HTR-8/SVneo (cell line): ENCODE measurements around the gene ARAP2.

Experiments used
- DNase-seq: peaks from one replicate; pipeline ENCODE4 v3.0.0; 2011; ENCODE audit warnings: low spot score, mixed read lengths; ENCODE audit not compliant: insufficient read length
- FAIRE-seq: peaks from 2 replicates; lab custom pipeline; 2011; peaks lifted over from hg19 to GRCh38; lab: Jason Lieb, UNC

Gene ARAP2

DNA sequence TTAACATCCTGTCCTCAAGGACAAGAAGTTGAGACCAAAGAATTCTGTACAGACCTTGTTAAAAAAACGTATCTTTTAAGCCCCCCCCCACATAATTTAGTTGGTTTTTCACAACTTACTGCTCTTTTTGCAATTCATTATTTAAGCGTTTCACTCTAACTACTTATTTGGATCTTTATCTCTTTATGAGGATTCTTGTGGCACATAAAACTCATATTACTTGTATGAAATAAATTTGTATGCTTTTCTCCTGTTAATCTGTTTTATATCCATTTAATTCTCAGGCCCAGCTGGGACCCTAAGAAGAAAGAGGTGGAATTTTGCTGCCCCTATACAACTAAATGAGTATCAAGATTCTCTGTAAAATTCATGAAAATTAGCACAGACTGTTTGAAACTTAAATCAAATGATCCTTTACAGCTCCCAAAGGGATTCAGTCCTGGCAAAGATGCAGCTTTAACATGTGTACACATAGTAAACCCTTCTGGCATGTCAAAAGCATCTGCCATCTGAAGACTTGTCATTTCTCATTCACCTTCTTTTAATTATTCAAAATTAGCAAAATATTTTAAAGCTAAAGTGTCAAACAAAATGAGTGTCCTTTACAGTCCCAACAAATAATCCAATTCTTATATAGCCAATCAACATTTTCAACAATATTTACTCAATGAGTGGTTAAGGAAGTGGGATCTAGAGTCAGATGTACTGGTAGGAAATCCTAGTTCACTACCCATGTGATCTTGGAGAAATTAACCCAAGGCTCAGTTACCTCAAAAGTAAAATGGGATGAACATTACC, 17.7 kb downstream of the ARAP2 start:
- no peak for DNase-seq

DNA sequence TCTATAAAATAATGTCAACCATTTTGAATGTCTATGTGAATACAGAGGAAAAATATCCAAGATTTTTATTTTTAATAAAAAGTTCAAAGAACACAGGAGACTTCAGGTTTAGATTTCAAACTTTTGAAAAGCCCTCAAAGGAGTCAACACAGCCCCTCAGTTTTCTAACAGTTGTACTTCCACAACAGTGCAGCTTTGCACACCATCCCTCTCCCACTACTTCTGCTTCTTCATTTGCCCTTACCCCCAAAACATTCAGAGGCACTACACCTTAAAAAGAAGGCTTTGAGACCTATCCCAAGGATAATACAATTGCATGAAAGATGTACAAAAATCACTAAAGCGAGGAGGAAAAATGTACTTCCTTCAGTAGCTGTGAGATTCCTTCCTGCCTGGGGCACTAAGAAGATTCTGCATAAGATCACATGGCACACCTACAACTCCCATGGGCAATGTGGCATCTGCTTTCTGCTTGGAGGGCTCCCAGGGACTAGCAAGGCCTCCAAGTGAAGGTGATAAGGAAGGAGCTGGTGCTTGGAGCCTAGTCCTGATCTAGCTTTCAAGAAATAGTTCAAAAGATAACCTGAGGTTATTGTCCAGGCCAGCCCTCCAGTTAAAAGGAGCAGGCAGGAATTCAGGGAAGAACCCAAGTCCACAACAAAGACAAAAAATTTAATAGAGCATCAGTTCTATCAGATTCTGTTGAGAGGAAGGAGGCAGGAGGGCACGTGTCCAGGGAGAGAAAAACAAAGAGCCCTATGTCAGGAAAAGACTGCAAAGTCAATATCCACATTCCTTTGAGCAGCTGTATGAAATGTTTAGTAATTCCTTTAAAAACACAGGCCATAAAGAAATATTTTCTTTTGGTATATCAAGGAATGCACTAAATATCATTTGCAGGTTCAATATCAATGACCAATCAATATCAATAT, 19.1 kb downstream of the ARAP2 start:
- FAIRE-seq (no peak), DNase-seq (no peak)

More for the DNA sequence above, 17.7 kb downstream of the ARAP2 start:
- FAIRE-seq: no peak

DNA sequence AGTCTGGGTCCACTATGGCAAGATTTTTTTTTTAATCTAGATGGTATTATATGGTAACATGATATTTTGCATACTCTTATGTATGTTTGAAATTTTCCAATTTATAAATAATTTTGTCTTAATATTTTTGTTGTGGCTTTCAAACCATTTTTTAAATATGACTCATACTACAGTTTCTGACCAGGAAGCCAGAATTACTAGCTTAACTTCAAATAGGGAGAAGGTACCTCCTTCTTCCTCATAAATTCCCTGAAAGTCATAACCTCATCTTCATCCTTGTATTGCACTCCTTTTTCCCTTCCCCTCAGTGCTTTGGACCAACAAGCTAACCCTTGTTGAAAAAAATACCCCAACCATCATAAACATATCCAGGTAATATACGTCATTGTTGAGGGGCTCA, 21.6 kb downstream of the ARAP2 start:
- DNase-seq: no peak
- no peak for FAIRE-seq

DNA sequence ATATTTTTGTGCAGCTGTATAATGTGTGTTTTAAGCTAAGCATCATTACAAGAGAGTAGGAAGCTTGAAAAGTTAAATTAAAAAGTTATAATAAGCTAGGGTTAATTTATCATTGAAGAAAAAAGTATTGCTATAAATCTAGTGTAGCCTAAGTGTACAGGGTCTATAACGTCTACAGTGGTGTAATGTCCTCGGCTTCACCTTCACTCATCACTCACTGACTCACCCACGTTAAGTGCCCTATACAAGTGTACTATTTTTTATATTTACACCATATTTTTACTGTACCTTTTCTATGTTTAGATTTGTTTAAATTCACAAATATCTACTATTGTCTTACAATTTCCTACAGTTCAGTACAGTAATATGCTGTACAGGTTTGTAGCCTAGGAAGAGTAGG, 23.5 kb downstream of the ARAP2 start:
- FAIRE-seq (no peak), DNase-seq (no peak)

DNA sequence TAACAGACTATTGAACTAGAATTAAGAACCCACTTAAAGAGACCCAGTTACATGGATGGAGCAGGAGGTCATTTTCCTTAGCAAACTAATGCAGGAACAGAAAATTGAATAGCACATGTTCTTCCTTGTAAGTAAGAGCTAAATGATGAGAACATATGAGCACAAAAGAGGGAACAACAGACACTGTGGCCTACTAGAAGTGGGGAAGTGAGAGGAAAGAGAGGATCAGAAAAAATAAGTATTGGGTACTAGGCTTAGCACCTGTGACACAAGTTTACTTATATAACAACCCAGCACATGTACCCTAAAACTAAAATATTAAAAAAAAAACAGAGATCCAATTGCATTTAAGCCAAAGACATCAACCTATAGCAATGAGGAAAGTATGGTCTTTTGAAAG, 26.2 kb downstream of the ARAP2 start:
- no peak for FAIRE-seq
- no peak for DNase-seq

DNA sequence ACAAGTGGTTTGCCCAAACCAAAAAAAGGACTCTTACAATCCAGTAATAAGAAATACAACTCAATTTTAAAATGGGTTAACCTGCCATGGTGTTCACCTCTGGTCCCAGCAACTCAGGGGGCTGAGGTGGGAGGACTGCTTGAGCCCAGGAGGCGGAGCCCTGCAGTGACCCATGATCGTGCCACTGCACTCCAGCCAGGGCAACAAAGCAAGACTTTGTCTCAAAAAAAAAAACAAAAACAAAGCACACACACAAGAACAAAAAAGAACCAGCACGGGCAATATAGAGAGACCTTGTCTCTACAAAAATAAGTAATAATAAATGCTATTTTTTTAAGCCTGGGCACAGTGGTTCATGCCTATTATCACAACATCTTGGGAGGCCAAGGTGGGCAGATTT, 28.7 kb downstream of the ARAP2 start:
- DNase-seq: no peak
- FAIRE-seq: no peak

DNA sequence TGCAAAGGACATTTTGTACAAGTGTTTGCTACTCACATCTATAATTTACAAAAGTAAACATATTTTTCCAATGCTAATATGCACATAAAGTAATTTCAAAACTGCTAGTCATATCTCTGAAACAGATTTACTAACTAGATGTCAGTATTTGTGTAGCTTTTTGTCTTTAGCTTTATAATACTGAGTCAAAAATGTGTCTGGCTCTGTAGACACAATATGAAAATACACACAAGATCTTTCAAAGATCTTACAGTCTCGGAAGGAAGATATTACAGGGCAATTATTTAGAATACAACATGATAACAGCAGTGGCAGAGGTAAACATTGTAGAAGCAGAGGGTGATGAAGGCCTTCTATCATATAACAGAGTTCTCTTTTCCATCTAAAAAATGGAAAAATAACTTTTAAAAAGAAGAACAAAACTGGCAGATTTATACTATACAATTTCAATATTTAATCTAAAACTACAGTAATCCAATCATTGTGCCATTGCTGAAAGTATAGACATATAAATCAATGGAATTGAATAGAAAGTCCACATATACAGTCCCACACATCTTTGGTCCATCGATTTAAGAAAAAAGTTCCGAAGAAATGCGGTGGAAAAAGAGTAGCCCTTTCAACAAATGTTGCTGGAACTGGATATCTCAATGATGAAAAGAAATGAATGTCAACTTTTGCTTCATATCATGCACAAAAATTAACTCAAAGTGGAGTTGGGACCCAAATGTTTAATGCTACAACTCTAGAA, 29.4 kb downstream of the ARAP2 start:
- DNase-seq (no peak), FAIRE-seq (no peak)

DNA sequence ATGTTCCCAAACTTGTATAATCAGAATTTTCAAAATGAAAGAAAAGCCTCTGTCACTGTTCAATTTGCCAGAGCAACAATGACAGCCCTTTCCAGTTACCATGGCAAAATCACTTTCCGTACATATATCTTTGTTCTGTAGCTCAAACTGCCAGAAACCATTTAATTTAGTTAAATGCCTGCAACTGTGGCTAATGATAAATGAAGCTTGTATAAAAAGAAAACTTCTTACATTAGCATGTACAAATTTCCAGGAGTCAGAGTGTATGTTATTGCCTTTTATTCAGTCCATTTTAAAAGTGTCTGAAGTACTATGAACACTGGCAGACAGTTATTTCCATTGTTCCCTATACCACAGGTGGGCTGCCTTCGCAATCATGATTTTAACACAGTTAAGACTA, 30.3 kb downstream of the ARAP2 start:
- FAIRE-seq (no peak), DNase-seq (no peak)

DNA sequence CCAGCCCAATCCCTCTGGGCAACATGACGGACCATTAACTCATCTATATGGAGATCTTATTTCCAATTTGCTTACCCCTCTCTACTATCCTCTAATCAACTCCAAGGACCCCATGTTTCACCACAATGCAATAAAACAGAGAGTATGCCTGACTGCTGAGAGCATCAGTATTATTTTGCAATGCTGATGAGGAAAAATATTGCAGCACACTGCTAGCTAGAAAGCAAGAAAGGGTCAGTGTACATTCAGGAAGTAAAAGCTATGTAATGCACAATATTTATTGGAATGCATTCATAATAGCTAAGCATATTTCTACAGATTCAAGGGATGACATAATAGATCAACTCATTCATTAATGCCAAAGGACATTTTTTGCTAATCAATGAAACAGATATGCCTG, 33.2 kb downstream of the ARAP2 start:
- DNase-seq (no peak), FAIRE-seq (no peak)

DNA sequence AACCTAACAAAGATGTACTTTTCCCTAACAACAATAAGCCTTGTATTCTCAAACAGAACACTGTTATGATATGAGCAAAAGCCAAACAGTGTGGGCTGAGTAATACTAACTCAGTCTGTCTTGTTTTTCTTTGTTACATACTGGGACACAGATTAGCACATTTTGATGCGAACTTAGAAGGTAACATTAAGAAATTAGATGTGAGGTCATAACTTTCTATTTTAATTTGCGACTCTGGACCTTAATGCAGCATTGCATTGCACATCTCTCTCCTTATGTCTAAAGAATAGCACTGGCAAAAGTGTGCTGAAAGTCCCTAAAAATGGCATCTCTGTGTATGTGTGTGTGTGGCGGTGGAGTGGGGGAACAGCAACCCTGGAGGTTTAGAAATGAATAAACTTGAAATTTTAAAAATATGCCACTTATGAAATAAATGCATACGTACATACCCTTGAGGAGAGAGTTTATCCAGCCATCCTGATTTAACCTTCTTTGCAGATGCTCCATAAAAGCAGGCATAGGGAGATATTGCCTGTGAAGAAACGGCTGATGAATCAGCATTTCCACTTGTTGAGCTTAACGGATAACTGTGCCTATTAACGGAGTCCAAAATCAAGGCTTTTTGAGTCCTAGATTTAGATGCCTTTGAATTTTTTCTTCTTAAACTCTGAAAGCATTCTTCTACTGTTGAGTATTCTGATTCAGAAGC, 34.2 kb downstream of the ARAP2 start:
- DNase-seq (no peak), FAIRE-seq (no peak)

DNA sequence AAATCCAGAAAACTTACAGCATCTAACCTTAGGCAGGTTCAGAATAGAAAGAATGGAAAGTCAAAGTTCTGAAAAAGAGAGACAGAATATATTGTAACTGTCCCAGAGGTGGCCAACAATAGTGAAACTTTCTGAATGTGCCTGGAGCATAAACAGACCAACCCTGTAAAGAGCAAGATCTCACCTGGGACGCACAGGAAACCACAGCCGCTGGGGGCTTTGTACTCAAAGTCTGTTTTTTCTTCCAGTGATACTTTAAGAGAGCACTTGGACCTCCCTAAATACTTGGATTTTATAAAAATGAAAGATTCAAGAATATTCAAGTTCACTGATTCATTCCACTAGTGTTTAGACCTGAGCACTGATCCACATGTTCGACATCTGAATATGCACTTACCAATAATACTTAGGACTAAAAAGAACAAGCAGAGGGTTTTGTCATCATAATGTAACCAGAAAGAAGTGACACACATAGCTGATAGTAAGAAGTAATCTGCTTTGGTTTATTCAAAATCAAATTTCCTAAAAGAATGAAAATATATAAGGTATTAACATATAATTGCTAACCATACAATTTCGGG, 35.3 kb downstream of the ARAP2 start:
- no peak for DNase-seq

DNA sequence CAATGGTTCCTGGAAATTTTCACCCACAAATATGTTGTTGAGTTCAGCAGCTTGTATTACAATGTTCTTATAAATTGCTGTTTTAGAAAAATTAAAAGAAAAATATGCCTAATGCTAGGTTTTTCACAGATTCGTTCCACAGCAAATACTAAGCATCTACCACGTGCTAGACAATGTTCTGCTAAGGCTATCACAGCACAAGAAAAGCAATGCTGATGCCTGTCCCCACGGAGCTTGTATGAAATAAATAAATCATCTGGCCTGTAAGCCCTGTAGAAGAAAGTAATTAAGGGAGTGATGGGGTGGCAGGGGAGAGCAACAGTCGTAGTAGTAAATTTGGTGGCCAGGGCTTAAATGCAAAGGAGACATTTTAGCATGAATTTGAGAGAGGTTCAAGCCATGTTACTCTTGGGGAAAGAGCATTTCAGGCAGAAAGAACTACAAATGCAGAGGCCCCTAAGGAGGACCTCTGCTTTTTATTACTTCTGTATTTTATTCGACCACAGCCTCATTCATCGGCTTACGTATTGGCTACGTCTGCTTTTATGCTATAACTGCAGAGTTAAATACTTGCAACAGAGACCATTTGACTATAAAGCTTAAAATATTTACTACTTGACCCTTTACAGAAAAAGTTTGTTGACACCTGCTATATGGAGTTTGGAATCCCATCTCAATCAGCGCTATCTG, 36.3 kb downstream of the ARAP2 start:
- DNase-seq: no peak
- no peak for FAIRE-seq

More for the DNA sequence above, 35.3 kb downstream of the ARAP2 start:
- FAIRE-seq: no peak

DNA sequence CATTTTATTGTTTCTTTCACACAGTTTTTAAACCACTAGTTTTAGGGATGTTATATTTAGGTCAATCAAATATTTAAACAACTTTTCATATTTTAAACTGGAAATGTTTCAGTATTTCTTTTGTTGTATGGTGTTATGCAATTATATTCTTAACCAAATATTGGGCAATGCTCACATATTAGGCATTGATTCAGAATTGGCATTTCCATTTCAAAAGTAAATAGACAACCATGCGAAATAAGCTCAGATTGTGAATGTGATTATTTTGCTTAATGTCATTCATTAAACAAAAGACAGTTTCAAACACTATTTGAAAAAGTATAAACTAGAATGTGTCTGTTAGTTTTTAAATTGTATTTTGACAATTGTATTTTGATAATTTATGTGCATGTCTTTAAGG, 36.9 kb downstream of the ARAP2 start:
- no peak for DNase-seq
- no peak for FAIRE-seq

DNA sequence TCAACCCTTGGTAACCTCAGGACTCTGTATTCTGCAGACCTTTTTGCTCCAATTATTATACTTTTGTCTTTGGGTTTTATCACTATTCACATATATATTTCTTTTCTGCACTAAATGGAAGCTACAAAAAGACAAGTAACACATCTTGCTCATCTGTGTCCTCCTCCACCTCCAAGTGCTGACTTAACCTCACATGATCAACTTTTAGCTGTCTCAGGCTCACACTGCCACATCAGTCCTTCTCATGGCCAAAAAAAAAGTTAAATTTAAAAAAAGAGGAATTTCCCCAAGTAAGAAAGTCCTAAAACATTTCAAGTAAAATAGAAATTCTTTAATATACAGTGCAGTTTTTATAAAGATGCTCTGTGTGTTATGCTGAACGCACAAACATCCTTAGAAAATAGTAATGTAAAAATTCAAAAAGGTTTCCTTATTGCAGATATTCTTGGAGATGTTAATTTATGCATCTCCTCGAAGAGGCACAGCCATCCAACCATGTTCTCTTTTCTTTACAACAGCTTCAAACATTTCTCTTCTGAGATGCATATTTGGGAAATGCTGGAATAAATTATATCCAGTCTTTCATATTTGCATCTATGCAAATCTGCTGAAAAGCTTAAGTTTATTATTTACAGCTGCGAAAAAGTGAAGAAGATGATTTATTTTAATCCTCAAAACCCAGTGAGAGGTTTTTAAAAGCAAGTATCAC, 37.6 kb downstream of the ARAP2 start:
- no peak for DNase-seq
- no peak for FAIRE-seq

DNA sequence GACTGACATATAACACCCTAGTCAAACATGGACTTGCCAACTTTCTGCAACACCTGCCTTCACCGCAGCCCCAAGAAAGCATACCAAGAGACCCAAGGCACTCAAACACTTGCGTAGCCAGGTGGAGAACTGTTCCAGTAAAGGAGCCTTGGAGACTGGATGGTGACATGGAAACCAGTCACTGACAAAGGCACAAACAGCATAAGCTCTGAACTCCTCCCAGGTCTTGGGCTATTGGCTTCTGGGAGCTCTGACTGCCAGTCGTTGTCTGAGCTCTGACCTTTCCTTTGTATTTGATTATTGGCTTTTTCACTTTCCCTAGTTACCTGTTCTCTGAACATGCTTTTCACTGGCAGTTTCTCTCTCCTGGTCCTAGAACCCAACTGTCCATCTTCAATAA, 38.3 kb downstream of the ARAP2 start:
- FAIRE-seq: no peak
- no peak for DNase-seq

DNA sequence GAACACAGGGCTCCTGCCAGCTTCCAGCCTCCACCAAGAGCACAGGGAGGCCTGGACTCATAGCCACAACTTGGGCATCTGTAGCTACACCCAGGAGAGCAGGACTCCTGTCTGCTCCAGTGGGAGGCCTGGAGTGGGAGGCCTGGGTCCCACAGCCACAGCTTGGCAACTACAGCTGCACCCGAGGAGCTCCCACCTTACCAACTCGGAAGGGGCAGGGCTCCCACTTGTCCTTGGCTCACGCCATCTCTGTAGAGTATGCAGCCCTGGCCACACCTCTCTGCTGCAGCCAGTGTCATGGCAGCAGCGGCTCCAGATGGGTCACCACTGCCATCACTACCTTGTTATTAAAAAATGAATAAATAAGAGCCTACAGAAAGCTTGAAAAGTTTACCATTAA, 45.5 kb downstream of the ARAP2 start:
- FAIRE-seq: no peak
- no peak for DNase-seq

DNA sequence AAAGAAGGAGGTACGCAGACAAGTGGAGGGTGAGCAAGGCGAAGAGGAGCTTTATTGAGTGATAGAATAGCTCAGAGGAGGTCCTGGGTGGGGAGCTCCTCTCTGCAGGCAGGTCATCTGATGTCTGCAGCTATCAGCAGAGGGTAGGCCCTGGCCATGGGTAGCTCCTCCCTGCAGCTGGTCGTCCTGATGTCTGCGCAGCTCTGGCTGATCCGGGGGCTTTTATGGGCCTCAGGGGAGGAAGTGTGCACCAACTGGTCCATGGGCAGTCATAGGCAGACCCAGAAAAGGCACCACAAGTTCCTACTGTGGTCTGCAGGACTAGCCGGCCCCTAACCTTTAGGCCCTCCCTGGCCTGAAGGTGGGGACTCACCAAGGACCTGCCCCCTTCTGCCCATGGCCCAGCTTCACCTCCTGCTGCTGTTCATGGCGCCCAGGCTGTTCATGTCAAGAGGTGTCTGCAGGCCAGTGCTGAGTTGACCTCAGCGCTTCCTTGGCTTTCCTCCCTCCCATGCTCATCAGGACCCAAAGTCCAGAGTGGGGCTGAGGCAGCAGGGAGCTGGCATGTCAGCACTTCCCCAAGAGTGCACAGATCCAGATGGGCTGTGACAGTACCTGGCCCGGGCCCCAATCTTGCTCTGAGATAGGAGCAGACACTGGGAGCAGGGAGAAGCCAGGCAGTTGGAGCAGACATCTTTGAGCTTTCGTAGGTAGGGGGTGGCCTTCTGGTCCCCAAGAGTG, 46.1 kb downstream of the ARAP2 start:
- DNase-seq: no peak
- no peak for FAIRE-seq

DNA sequence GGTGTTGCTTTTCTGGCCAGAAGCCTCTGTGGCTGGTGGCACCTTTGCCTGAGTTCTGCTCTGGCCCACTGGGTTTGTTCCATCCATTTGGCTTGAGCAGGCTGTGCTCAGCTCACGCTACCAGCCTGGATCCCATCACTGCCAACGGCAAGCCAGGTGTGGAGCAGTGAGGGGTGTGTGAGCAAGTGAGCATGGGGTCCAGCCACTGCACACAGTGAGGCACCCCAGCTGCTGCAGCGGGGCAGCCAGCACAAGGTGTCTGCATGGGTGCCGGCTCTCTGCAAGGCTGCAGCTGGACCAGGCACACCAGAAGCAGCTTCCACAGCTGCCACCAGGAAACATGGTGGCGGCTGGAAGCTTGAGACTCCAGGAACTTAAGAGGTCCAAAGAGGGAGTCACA, 46.8 kb downstream of the ARAP2 start:
- no peak for FAIRE-seq
- DNase-seq: no peak
